Mammary epithelial cell (primary cell): ENCODE data around the gene FBXO30.

Experiments used
- CTCF ChIP-seq, 2 donors: IDR thresholded peaks in 1 of 2; conservative IDR thresholded peaks in 1 of 2; 2 replicates each; pipeline ENCODE4 v1.5.1; 2011 to 2012; ENCODE audit warnings: inconsistent platforms in 2 of 2, low read length in 2 of 2, mild to moderate bottlenecking in 2 of 2, control low read depth in 1 of 2, low read depth in 1 of 2; ENCODE audit not compliant: insufficient read depth in 1 of 2; ENCODE audit errors: extremely low read depth in 1 of 2
- EZH2 ChIP-seq: IDR thresholded peaks from 2 replicates; pipeline ENCODE4 v1.6.1; 2012; ENCODE audit warnings: low read length, inconsistent platforms, borderline replicate concordance

DNA sequence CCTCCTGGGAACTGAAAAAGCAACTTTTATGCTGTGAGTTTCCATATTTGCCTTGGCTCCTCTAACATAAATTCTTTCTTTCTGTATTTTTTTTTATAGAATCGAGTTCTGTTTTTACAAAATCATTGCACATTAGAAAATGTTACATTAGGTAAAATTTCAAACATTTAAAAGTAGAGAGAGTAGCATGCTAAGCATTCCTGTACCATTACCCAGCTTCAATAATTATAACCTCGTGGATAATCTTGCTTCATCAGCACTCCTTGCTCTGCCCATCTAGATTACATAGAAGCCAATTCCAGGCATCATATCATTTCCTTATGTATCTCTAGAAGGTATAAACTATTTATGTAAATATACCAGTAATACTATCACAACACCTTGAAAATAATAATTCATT, 15.4 kb upstream of the FBXO30 start:
- TF ChIP-seq CTCF (conservative IDR thresholded peaks at IDR 0.05 in 1 of 2, IDR thresholded peaks at IDR 0.05 in 1 of 2; ENCODE audit: extremely low read depth in 1 of 2, insufficient read depth in 1 of 2, low read depth in 1 of 2, low read length in 2 of 2) (no peak), EZH2 (no peak)
